Measurements from ENCODE around the gene DPEP2.

Gene DPEP2

Small RNA genes lying within 50 kb of the gene (small RNA-seq; reads per million reads assigned to genes)
- gene RNU6-359P: 0 reads per million in 2 experiments

Data from SK-N-DZ (cell line).